H1 (cell line): Measurements from ENCODE around the gene SLC25A22. TPM values are rescaled to one million over a fixed set of nuclear protein-coding genes. Genes with fewer than 3 reads are reported as not detected.

Experiments used
- CTCF ChIA-PET: fragments of 300-600 bp; sonication (Branson Sonifier 250); formaldehyde crosslinking; loops from one replicate; lab custom pipeline; 2021; ENCODE audit not compliant: partially characterized antibody; lab: Charles Lee
- POLR2A ChIA-PET: fragments of 300-600 bp; sonication (Branson Sonifier 250); formaldehyde crosslinking; loops from one replicate; lab custom pipeline; 2021; ENCODE audit warnings: inconsistent platforms; ENCODE audit not compliant: partially characterized antibody; lab: Charles Lee
- DNase-seq, 2 experiments: peaks; one replicate each; pipeline versions ENCODE4 v3.0.0 to v3.0.0-alpha.2; 2010 to 2022; ENCODE audit warnings: low spot score in 2 of 2, low read depth in 1 of 2, mixed read lengths in 1 of 2
- FAIRE-seq: peaks from 2 replicates; lab custom pipeline; 2011; peaks lifted over from hg19 to GRCh38; lab: Jason Lieb, UNC
- H2AFZ ChIP-seq: 2 replicates; pipeline ENCODE4 v1.8.1; 2012; ENCODE audit warnings: low read length, inconsistent platforms
- H2AK5ac ChIP-seq: 2 replicates; pipeline ENCODE4 v1.6.1; 2013; ENCODE audit warnings: low read depth, low read length
- H2BK120ac ChIP-seq: replicated peaks from 2 replicates; pipeline ENCODE3; 2013; ENCODE audit warnings: low read depth, low read length, inconsistent platforms
- H2BK12ac ChIP-seq: 2 replicates; pipeline ENCODE4 v1.6.1; 2013; ENCODE audit warnings: low read depth, low read length
- H2BK15ac ChIP-seq: 2 replicates; pipeline ENCODE4 v1.6.1; 2013; ENCODE audit warnings: low read length
- H2BK20ac ChIP-seq: 2 replicates; pipeline ENCODE4 v1.6.1; 2013; ENCODE audit warnings: low read length
- H2BK5ac ChIP-seq: 2 replicates; pipeline ENCODE4 v1.6.1; 2013; ENCODE audit warnings: low read depth, low read length
- H3K14ac ChIP-seq: 2 replicates; pipeline ENCODE4 v1.6.1; 2013; ENCODE audit warnings: inconsistent platforms; ENCODE audit not compliant: insufficient read length
- H3K18ac ChIP-seq: 2 replicates; pipeline ENCODE4 v1.6.1; 2013; ENCODE audit warnings: low read length; ENCODE audit errors: extremely low read depth
- H3K23ac ChIP-seq: 2 replicates; pipeline ENCODE4 v1.6.1; 2013; ENCODE audit warnings: inconsistent platforms; ENCODE audit not compliant: insufficient read length
- H3K23me2 ChIP-seq: 2 replicates; pipeline ENCODE4 v1.6.1; 2013; ENCODE audit warnings: low read depth, low read length
- H3K27ac ChIP-seq: 2 replicates; pipeline ENCODE4 v1.6.1; 2011; ENCODE audit warnings: low read depth, low read length, inconsistent platforms
- H3K27me3 ChIP-seq, 4 experiments: replicated peaks in 1 of 4; 1 replicate in 1 of 4; 2 replicates in 3 of 4; pipeline versions ENCODE4 v1.6.1 to v1.8.1; 2011 to 2013; ENCODE audit warnings: low read length in 3 of 4, mild to moderate bottlenecking in 3 of 4, inconsistent platforms in 2 of 4, mixed read lengths in 2 of 4, moderate library complexity in 1 of 4; ENCODE audit not compliant: control insufficient read depth in 3 of 4, insufficient read depth in 3 of 4; ENCODE audit errors: extremely low read depth in 1 of 4
- H3K36me3 ChIP-seq, 4 experiments: 2 replicates each; pipeline versions ENCODE4 v1.6.1 to v1.8.1; 2011 to 2013; ENCODE audit warnings: mild to moderate bottlenecking in 4 of 4, low read length in 3 of 4, moderate library complexity in 2 of 4, control low read depth in 1 of 4, inconsistent platforms in 1 of 4; ENCODE audit not compliant: insufficient read depth in 4 of 4, control insufficient read depth in 2 of 4
- H3K4ac ChIP-seq: replicated peaks from 2 replicates; pipeline ENCODE3; 2013; ENCODE audit warnings: low read length, low read depth, mixed read lengths, inconsistent platforms; ENCODE audit not compliant: insufficient read length
- H3K4me1 ChIP-seq, 4 experiments: replicated peaks in 1 of 4; 1 replicate in 1 of 4; 2 replicates in 3 of 4; pipeline versions ENCODE4 v1.6.1 to v1.8.1; 2011 to 2013; ENCODE audit warnings: low read length in 3 of 4, inconsistent platforms in 2 of 4, mixed read lengths in 1 of 4; ENCODE audit not compliant: insufficient read depth in 4 of 4, control insufficient read depth in 3 of 4
- H3K4me2 ChIP-seq, 2 experiments: 2 replicates each; pipeline versions ENCODE4 v1.6.1 to v1.8.1; 2011 to 2013; ENCODE audit warnings: low read depth in 2 of 2, low read length in 2 of 2, control low read depth in 1 of 2, inconsistent platforms in 1 of 2, mild to moderate bottlenecking in 1 of 2; ENCODE audit not compliant: insufficient read depth in 1 of 2
- H3K4me3 ChIP-seq, 4 experiments: fragments of 200-600, 300-600 bp in 1 of 4; sonication (generic), shearing (Covaris generic), sonication (Bioruptor Twin) in 1 of 4; 2 replicates each; pipeline versions ENCODE4 v1.5.1 to v1.8.1; 2011 to 2016; ENCODE audit warnings: low read length in 4 of 4, low read depth in 3 of 4, control low read depth in 2 of 4, inconsistent platforms in 2 of 4, mild to moderate bottlenecking in 2 of 4, mixed read lengths in 1 of 4, moderate library complexity in 1 of 4; ENCODE audit not compliant: insufficient read depth in 2 of 4; ENCODE audit errors: extremely low read depth in 1 of 4
- H3K56ac ChIP-seq: replicated peaks from 2 replicates; pipeline ENCODE3; 2013; ENCODE audit warnings: low read depth, mild to moderate bottlenecking, mixed read lengths, low read length, inconsistent platforms; ENCODE audit not compliant: insufficient read length
- H3K79me1 ChIP-seq: 2 replicates; pipeline ENCODE4 v1.6.1; 2013; ENCODE audit warnings: low read depth, low read length, control low read depth
- H3K79me2 ChIP-seq, 2 experiments: 2 replicates each; pipeline versions ENCODE4 v1.6.1 to v1.8.1; 2012 to 2013; ENCODE audit warnings: low read length in 2 of 2, mild to moderate bottlenecking in 2 of 2, inconsistent platforms in 1 of 2; ENCODE audit not compliant: insufficient read depth in 2 of 2, control insufficient read depth in 1 of 2
- H3K9ac ChIP-seq, 4 experiments: replicated peaks in 1 of 4; 1 replicate in 1 of 4; 2 replicates in 3 of 4; pipeline versions ENCODE4 v1.6.1 to v1.8.1; 2011 to 2013; ENCODE audit warnings: low read depth in 3 of 4, low read length in 3 of 4, control low read depth in 2 of 4, mild to moderate bottlenecking in 2 of 4, moderate library complexity in 2 of 4, inconsistent platforms in 1 of 4; ENCODE audit errors: extremely low read depth in 1 of 4
- H3K9me3 ChIP-seq, 2 experiments: 2 replicates each; pipeline versions ENCODE4 v1.6.1 to v1.8.1; 2012 to 2013; ENCODE audit warnings: mild to moderate bottlenecking in 2 of 2, moderate library complexity in 2 of 2, control low read depth in 1 of 2, inconsistent platforms in 1 of 2, low read depth in 1 of 2, low read length in 1 of 2, mixed read lengths in 1 of 2; ENCODE audit not compliant: insufficient read depth in 2 of 2
- H4K20me1 ChIP-seq, 2 experiments: replicated peaks in 1 of 2; 2 replicates each; pipeline versions ENCODE3 to v1.8.1; 2011 to 2013; ENCODE audit warnings: inconsistent platforms in 2 of 2, low read length in 2 of 2, mild to moderate bottlenecking in 1 of 2; ENCODE audit not compliant: insufficient read depth in 2 of 2, control insufficient read depth in 1 of 2
- H4K5ac ChIP-seq: 2 replicates; pipeline ENCODE4 v1.6.1; 2013; ENCODE audit warnings: low read length, low read depth, mixed read lengths, inconsistent platforms; ENCODE audit not compliant: insufficient read length
- H4K8ac ChIP-seq: 2 replicates; pipeline ENCODE4 v1.8.0; 2013; ENCODE audit warnings: mild to moderate bottlenecking, moderate library complexity, low read length, inconsistent platforms; ENCODE audit not compliant: insufficient read depth; ENCODE audit errors: extremely low read depth
- H4K91ac ChIP-seq: replicated peaks from 2 replicates; pipeline ENCODE3; 2013; ENCODE audit warnings: low read length, mixed read lengths, inconsistent platforms; ENCODE audit not compliant: insufficient read length
- EGR1 ChIP-seq: IDR thresholded peaks from 2 replicates; pipeline ENCODE4 v1.6.1; 2011; ENCODE audit warnings: low read depth, low read length, borderline replicate concordance
- EP300 ChIP-seq, 2 experiments: IDR thresholded peaks; 1 replicate in 1 of 2; 2 replicates in 1 of 2; pipeline ENCODE4 v1.6.1; 2011 to 2012; ENCODE audit warnings: low read depth in 2 of 2, low read length in 2 of 2, mild to moderate bottlenecking in 2 of 2, borderline replicate concordance in 1 of 2, inconsistent platforms in 1 of 2, moderate library complexity in 1 of 2
- GABPA ChIP-seq: IDR thresholded peaks from 2 replicates; pipeline ENCODE4 v1.6.1; 2011; ENCODE audit warnings: mild to moderate bottlenecking, low read length, moderate library complexity, borderline replicate concordance; ENCODE audit not compliant: insufficient read depth
- PHF8 ChIP-seq: fragments of 200-600 bp; sonication (generic); conservative IDR thresholded peaks from 2 replicates; pipeline ENCODE4 v1.7.1; 2012; ENCODE audit warnings: low read depth, mild to moderate bottlenecking, inconsistent platforms, low read length, moderate library complexity
- RAD21 ChIP-seq, 2 experiments: IDR thresholded peaks in 1 of 2; conservative IDR thresholded peaks in 1 of 2; 2 replicates each; pipeline ENCODE4 v1.6.1; 2011; ENCODE audit warnings: low read depth in 2 of 2, low read length in 2 of 2, improper control_type of control experiment in 1 of 2, inconsistent platforms in 1 of 2, mild to moderate bottlenecking in 1 of 2, moderate library complexity in 1 of 2
- YY1 ChIP-seq: IDR thresholded peaks from 2 replicates; pipeline ENCODE4 v1.6.1; 2011; ENCODE audit warnings: low read depth, mild to moderate bottlenecking, low read length
- WGBS, 2 experiments: shearing (Covaris generic) in 1 of 2; methylation state at CpG; one replicate each; pipeline versions ENCODE4 v1.1.6 to v1.1.7; 2013 to 2015; ENCODE audit warnings: low lambda C conversion rate in 2 of 2, mixed read lengths in 2 of 2, inconsistent platforms in 1 of 2, low coverage in 1 of 2, missing lambda C conversion rate in 1 of 2; ENCODE audit not compliant: insufficient replicate concordance in 2 of 2, insufficient coverage in 1 of 2, insufficient read length in 1 of 2; ENCODE audit errors: extremely low coverage in 1 of 2, missing lambda C conversion rate in 1 of 2; 5-methylcytosine and 5-hydroxymethylcytosine counted together
- polyA plus RNA-seq, 7 experiments: library from polyadenylated mRNA; depleted of rRNA in 3 of 7; stranded (reverse) in 5 of 7; unstranded in 2 of 7; fragments of >200 nt in 5 of 7; fragments of 200-250 nt in 2 of 7; gene quantifications; 1 replicate in 5 of 7; 2 replicates in 1 of 7; 4 replicates in 1 of 7; pipeline versions ENCODE4 v1.2.1 to v1.2.3, GENCODE V29; 2011 to 2013; ENCODE audit warnings: missing spikeins in 2 of 7, mixed read lengths in 2 of 7
- total RNA-seq: library from RNA; stranded (reverse); fragmentation: NEBNext Ultra II Directional; extraction: Animal tissue kit (Norgen Biotek cat#: 25700); gene quantifications from 2 replicates; pipeline ENCODE4 v1.2.1, GENCODE V29; 2021
- TF ChIP-seq, protein P1 (sequence below), 3 experiments: IDR thresholded peaks; 1 replicate in 2 of 3; 2 replicates in 1 of 3; pipeline versions ENCODE4 v1.5.1 to v1.6.1; 2011; ENCODE audit warnings: low read length in 3 of 3, mild to moderate bottlenecking in 3 of 3, inconsistent platforms in 2 of 3, low read depth in 1 of 3, moderate library complexity in 1 of 3; ENCODE audit not compliant: insufficient read depth in 1 of 3; ENCODE audit errors: control extremely low read depth in 1 of 3
- TF ChIP-seq, protein P2 (sequence below): IDR thresholded peaks from 2 replicates; pipeline ENCODE4 v1.6.1; 2012; ENCODE audit warnings: low read length, inconsistent platforms

Gene SLC25A22
- total and polyA plus RNA-seq, 2 of the 8 experiments (the other 6 are each of a cell fraction or from before 2014, with no cell fraction given): 31.5 to 48.0 TPM

DNA sequence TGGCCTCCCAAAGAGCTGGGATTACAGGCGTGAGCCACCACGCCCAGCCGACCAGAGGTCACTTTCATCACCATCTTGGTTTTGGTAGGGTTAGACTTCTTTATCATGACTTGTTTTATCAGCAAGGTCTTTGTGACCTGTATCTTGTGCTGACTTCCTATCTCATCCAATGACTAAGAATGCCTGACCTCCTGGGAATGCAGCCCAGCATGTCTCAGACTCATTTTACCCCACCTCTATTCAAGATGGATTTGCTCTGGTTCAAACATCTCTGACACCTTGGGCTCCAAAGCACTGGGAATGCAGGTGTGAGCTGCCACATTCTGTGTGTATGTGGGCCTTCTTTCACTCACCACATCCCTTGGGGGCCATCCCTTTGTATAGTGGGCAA lies 55.9 kb downstream of the SLC25A22 start:
- Histone ChIP-seq H3K9me3 (no peaks in the 10 kb centered on the region), H2BK5ac (peak overlapping the region; percentile 26; the same call in 1 of the 2 replicates), H3K23me2 (peaks cover 2% of the 10 kb centered on the region; the same call in 1 of the 2 replicates), H3K23ac (no peak overlapping the region), H3K14ac (no peak overlapping the region), H3K9ac (no peak overlapping the region; a peak in 1 of 7 replicates), H3K18ac (no peak overlapping the region), H4K91ac (peak overlapping the region; percentile 83), H4K8ac (no peak overlapping the region), H3K27ac (no peak overlapping the region), H2BK20ac (peak overlapping the region; percentile 84; the same call in 1 of the 2 replicates), H3K4me1 (peaks cover 0 to 9% (median 0%) of the 10 kb centered on the region in 4 experiments; a peak in 2 of 7 replicates), H2AFZ (no peak overlapping the region), H4K5ac (no peak overlapping the region), H3K4me3 (no peak overlapping the region), H4K20me1 (no peaks in the 10 kb centered on the region), H3K79me2 (no peaks in the 10 kb centered on the region), H2AK5ac (peak overlapping the region; percentile 47; the same call in 1 of the 2 replicates), H3K56ac (no peak overlapping the region), H3K4ac (peak overlapping the region; percentile 24), H2BK15ac (no peak overlapping the region), H3K79me1 (no peaks in the 10 kb centered on the region), H3K36me3 (no peaks in the 10 kb centered on the region), H2BK120ac (peak overlapping the region; percentile 67), H3K27me3 (no peaks in the 10 kb centered on the region), H2BK12ac (peak overlapping the region; percentile 73; the same call in 1 of the 2 replicates), H3K4me2 (no peak overlapping the region)
- 97% methylated on average over 3 of the region's 3 CpGs; no CpG with 5 or more reads in 1 of the 2 experiments for WGBS, 2 experiments
- FAIRE-seq (no peak), DNase-seq (no peak)
- ChIA-PET CTCF (interaction anchor here (1.1 to 26.9 kb wide), 2 partner anchors 15 to 23 kb away, joined by 3 to 395 read pairs; no protein-coding TSS in a partner anchor), POLR2A (interaction anchor here (32.3 kb wide), 1 partner anchor 25 kb away, joined by 636 read pairs; the partner anchor contains the start of gene GATD1)
- TF ChIP-seq PHF8 (no peak), EGR1 (no peak), RAD21 (IDR thresholded peaks at IDR 0.05 in 1 of 2, conservative IDR thresholded peaks at IDR 0.05 in 1 of 2; ENCODE audit: low read depth in 2 of 2, low read length in 2 of 2) (no peak), EP300 (IDR thresholded peaks at IDR 0.05; ENCODE audit: borderline replicate concordance in 1 of 2, low read depth in 2 of 2, low read length in 2 of 2) (no peak), GABPA (no peak), YY1 (no peak)
- TF ChIP-seq, protein P1, sequence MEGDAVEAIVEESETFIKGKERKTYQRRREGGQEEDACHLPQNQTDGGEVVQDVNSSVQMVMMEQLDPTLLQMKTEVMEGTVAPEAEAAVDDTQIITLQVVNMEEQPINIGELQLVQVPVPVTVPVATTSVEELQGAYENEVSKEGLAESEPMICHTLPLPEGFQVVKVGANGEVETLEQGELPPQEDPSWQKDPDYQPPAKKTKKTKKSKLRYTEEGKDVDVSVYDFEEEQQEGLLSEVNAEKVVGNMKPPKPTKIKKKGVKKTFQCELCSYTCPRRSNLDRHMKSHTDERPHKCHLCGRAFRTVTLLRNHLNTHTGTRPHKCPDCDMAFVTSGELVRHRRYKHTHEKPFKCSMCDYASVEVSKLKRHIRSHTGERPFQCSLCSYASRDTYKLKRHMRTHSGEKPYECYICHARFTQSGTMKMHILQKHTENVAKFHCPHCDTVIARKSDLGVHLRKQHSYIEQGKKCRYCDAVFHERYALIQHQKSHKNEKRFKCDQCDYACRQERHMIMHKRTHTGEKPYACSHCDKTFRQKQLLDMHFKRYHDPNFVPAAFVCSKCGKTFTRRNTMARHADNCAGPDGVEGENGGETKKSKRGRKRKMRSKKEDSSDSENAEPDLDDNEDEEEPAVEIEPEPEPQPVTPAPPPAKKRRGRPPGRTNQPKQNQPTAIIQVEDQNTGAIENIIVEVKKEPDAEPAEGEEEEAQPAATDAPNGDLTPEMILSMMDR (IDR thresholded peaks at IDR 0.05; ENCODE audit: control extremely low read depth in 1 of 3, insufficient read depth in 1 of 3, low read depth in 1 of 3, low read length in 3 of 3): no peak
- TF ChIP-seq, protein P2, sequence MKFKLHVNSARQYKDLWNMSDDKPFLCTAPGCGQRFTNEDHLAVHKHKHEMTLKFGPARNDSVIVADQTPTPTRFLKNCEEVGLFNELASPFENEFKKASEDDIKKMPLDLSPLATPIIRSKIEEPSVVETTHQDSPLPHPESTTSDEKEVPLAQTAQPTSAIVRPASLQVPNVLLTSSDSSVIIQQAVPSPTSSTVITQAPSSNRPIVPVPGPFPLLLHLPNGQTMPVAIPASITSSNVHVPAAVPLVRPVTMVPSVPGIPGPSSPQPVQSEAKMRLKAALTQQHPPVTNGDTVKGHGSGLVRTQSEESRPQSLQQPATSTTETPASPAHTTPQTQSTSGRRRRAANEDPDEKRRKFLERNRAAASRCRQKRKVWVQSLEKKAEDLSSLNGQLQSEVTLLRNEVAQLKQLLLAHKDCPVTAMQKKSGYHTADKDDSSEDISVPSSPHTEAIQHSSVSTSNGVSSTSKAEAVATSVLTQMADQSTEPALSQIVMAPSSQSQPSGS: no peak
